Neural progenitor cell (in vitro differentiated cells): ENCODE results near the gene SOCS2. TPM values are rescaled to one million over a fixed set of nuclear protein-coding genes. Genes with fewer than 3 reads are reported as not detected.

ENCODE experiments used
- DNase-seq: peaks from one replicate; pipeline ENCODE4 v3.0.0-alpha.2; 2016; ENCODE audit warnings: low spot score
- H2AFZ ChIP-seq: fragments of 200-600 bp; sonication (generic); replicated peaks from 2 replicates; pipeline ENCODE4 v1.6.1; 2016; ENCODE audit warnings: antibody characterized with exemption
- H3F3A ChIP-seq: fragments of 200-600 bp; sonication (generic); 2 replicates; pipeline ENCODE4 v1.6.1; 2016; ENCODE audit warnings: antibody characterized with exemption, low read depth
- H3K27ac ChIP-seq: fragments of 200-600 bp; sonication (generic); 2 replicates; pipeline ENCODE4 v1.5.1; 2016; ENCODE audit warnings: mild to moderate bottlenecking
- H3K27me3 ChIP-seq: fragments of 200-600 bp; sonication (generic); 2 replicates; pipeline ENCODE4 v1.6.1; 2016; ENCODE audit warnings: mild to moderate bottlenecking, moderate library complexity
- H3K36me3 ChIP-seq: fragments of 200-600 bp; sonication (generic); 2 replicates; pipeline ENCODE4 v1.5.1; 2016
- H3K4me1 ChIP-seq: fragments of 200-600 bp; sonication (generic); 2 replicates; pipeline ENCODE4 v1.6.1; 2016; ENCODE audit warnings: mixed run types
- H3K4me2 ChIP-seq: fragments of 200-600 bp; sonication (generic); 2 replicates; pipeline ENCODE4 v1.6.1; 2016
- H3K4me3 ChIP-seq: fragments of 200-600 bp; sonication (generic); 2 replicates; pipeline ENCODE4 v1.5.1; 2016
- H3K79me2 ChIP-seq: fragments of 200-600 bp; sonication (generic); 2 replicates; pipeline ENCODE4 v1.6.1; 2016; ENCODE audit warnings: low read depth
- H3K9ac ChIP-seq: fragments of 200-600 bp; sonication (generic); 2 replicates; pipeline ENCODE4 v1.6.1; 2016
- H3K9me3 ChIP-seq: fragments of 200-600 bp; sonication (generic); 2 replicates; pipeline ENCODE4 v1.5.1; 2016; ENCODE audit warnings: low read depth
- H4K20me1 ChIP-seq: fragments of 200-600 bp; sonication (generic); 2 replicates; pipeline ENCODE4 v1.6.1; 2016; ENCODE audit warnings: low read depth
- H3K27ac Mint-ChIP-seq: 3 replicates; pipeline ENCODE4 v1.8.0; 2021; ENCODE audit warnings: mixed read lengths
- H3K27me3 Mint-ChIP-seq: 2 replicates; pipeline ENCODE4 v1.8.0; 2022; ENCODE audit warnings: low read depth, mild to moderate bottlenecking, inconsistent platforms, moderate library complexity, mixed read lengths; ENCODE audit not compliant: insufficient read depth
- H3K36me3 Mint-ChIP-seq: 3 replicates; pipeline ENCODE4 v1.8.0; 2021; ENCODE audit warnings: mixed read lengths
- H3K4me1 Mint-ChIP-seq: 3 replicates; pipeline ENCODE4 v1.8.0; 2021; ENCODE audit warnings: mixed read lengths
- H3K4me3 Mint-ChIP-seq: 3 replicates; pipeline ENCODE4 v1.8.0; 2021; ENCODE audit warnings: mild to moderate bottlenecking, moderate library complexity, mixed read lengths
- H3K9me3 Mint-ChIP-seq: 3 replicates; pipeline ENCODE4 v1.8.0; 2020; ENCODE audit warnings: mixed read lengths
- CTCF ChIP-seq: fragments of 200-600 bp; sonication (generic); IDR thresholded peaks from 2 replicates; pipeline ENCODE4 v1.5.1; 2017; ENCODE audit warnings: antibody characterized with exemption, mild to moderate bottlenecking
- EZH2 ChIP-seq: fragments of 200-600 bp; sonication (generic); IDR thresholded peaks from 2 replicates; pipeline ENCODE4 v1.6.1; 2017; ENCODE audit warnings: antibody characterized with exemption, mild to moderate bottlenecking, moderate library complexity
- EZH2phosphoT487 ChIP-seq: fragments of 200-600 bp; sonication (generic); IDR thresholded peaks from 2 replicates; pipeline ENCODE4 v1.6.1; 2017; ENCODE audit warnings: antibody characterized with exemption
- total RNA-seq: library from RNA; depleted of rRNA; stranded (reverse); fragments of >200 nt; gene quantifications from 2 replicates; pipeline ENCODE4 v1.2.3, GENCODE V29; 2015; ENCODE audit warnings: low replicate concordance

Gene SOCS2
- total RNA-seq, 1 donor from 2014 or later = 4.9 TPM

DNA sequence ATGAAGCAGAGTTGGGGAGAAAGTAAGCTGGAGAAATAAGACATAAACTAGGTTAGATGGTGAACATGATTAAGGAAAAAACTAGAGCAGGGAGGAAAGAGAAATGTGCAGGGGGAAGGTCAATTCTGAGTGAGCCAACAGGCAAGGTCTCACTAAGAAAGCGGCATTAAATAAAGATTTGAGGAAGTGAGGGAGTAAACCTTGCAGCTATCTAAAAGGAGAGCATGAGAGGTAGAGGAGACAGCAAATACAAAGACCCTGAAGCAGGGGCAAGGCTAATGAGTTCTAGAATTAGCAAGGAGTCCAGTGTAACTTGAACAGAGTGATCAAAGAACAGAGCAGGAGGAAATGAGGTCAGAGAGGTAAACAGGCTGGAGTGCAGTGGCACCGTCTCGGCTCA, 4.4 kb upstream of the SOCS2 start:
- Mint-ChIP-seq H3K4me1 (peaks cover 6% of the 10 kb centered on the region), H3K4me3 (peak overlapping the region; percentile 17), H3K27ac (no peak overlapping the region), H3K9me3 (no peaks in the 10 kb centered on the region), H3K36me3 (peaks cover 1% of the 10 kb centered on the region), H3K27me3 (peaks cover 10% of the 10 kb centered on the region)
- no peaks in the 10 kb centered on the region for H3K79me2 ChIP-seq
- H3K9ac ChIP-seq = no peak overlapping the region
- peaks cover 8% of the 10 kb centered on the region for H3K4me1 ChIP-seq
- no peak overlapping the region for H2AFZ ChIP-seq
- no peak overlapping the region for H3K4me2 ChIP-seq
- DNase-seq = no peak
- no peak overlapping the region for H3K4me3 ChIP-seq
- no peaks in the 10 kb centered on the region for H3K9me3 ChIP-seq
- H3F3A ChIP-seq = peaks cover 28% of the 10 kb centered on the region
- no peak overlapping the region for H3K27ac ChIP-seq
- H4K20me1 ChIP-seq = peaks cover 11% of the 10 kb centered on the region
- TF ChIP-seq EZH2 = no peak
- no peak for TF ChIP-seq EZH2phosphoT487
- TF ChIP-seq CTCF = no peak
- peaks cover 41% of the 10 kb centered on the region for H3K27me3 ChIP-seq
- H3K36me3 ChIP-seq = no peaks in the 10 kb centered on the region

DNA sequence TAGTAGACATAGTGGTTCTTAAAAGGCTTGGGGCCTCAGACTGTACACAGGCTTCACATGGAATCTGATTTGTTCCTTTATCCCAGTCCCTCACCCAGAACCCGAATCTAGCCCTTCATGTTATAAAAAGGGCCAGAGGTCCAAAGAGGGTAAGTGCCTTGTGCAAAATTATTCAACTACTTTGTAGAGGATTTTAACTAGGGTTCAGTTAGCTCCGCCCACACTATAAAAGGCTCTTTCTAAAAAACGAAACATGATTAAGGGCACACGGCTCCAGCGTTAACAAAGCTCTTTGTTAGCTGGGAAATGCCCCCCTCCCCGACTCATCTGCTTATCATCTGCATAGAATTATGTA, 3.2 kb upstream of the SOCS2 start:
- H3K36me3 Mint-ChIP-seq = peaks cover 5% of the 10 kb centered on the region
- TF ChIP-seq EZH2 (no peak), CTCF (no peak), EZH2phosphoT487 (no peak)
- no peaks in the 10 kb centered on the region for H3K9me3 ChIP-seq
- H3F3A ChIP-seq = peaks cover 28% of the 10 kb centered on the region
- no peaks in the 10 kb centered on the region for H3K36me3 ChIP-seq
- H3K79me2 ChIP-seq = no peaks in the 10 kb centered on the region
- peak overlapping the region; percentile 72 for H3K4me3 ChIP-seq
- no peaks in the 10 kb centered on the region for H3K9me3 Mint-ChIP-seq
- H3K27ac ChIP-seq = no peak overlapping the region
- peak overlapping the region; percentile 90 for H3K4me2 ChIP-seq
- peaks cover 16% of the 10 kb centered on the region for H3K27me3 Mint-ChIP-seq
- peaks cover 14% of the 10 kb centered on the region for H3K4me1 ChIP-seq
- H3K4me3 Mint-ChIP-seq = peak overlapping the region; percentile 93
- H3K4me1 Mint-ChIP-seq = peaks cover 12% of the 10 kb centered on the region
- DNase-seq = no peak
- H3K27me3 ChIP-seq = peaks cover 52% of the 10 kb centered on the region
- H3K9ac ChIP-seq = no peak overlapping the region
- H4K20me1 ChIP-seq = peaks cover 23% of the 10 kb centered on the region
- H2AFZ ChIP-seq = peak overlapping the region; percentile 26
- no peak overlapping the region for H3K27ac Mint-ChIP-seq

GRCh38 chr12:93569656-93570551, 2.6 kb upstream of the SOCS2 start:
- Mint-ChIP-seq H3K4me3 (peak overlapping the region; percentile 93), H3K4me1 (peaks cover 12% of the 10 kb centered on the region), H3K27me3 (peaks cover 17% of the 10 kb centered on the region), H3K9me3 (no peaks in the 10 kb centered on the region), H3K27ac (no peak overlapping the region), H3K36me3 (peaks cover 4% of the 10 kb centered on the region)
- TF ChIP-seq EZH2 = no peak
- peak; percentile 80 for TF ChIP-seq CTCF
- no peak overlapping the region for H3K27ac ChIP-seq
- peak; percentile 93 for DNase-seq
- peak overlapping the region; percentile 95 for H2AFZ ChIP-seq
- H3K4me2 ChIP-seq = peak overlapping the region; percentile 90
- no peaks in the 10 kb centered on the region for H3K79me2 ChIP-seq
- H4K20me1 ChIP-seq = peaks cover 29% of the 10 kb centered on the region
- no peaks in the 10 kb centered on the region for H3K9me3 ChIP-seq
- peaks cover 14% of the 10 kb centered on the region for H3K4me1 ChIP-seq
- H3F3A ChIP-seq = peaks cover 28% of the 10 kb centered on the region
- H3K9ac ChIP-seq = no peak overlapping the region
- H3K27me3 ChIP-seq = peaks cover 59% of the 10 kb centered on the region
- peak overlapping the region; percentile 72 for H3K4me3 ChIP-seq
- no peaks in the 10 kb centered on the region for H3K36me3 ChIP-seq
